K562 (cell line): ENCODE results near the gene RALA. TPM values are rescaled to one million over a fixed set of nuclear protein-coding genes. Genes with fewer than 3 reads are reported as not detected.

Experiments used
- ATAC-seq: fragments of 200-7000 bp; cut with Tn5 transposase; 3 replicates; pipeline ENCODE4 v1.9.1; 2020; ENCODE audit warnings: moderate library complexity
- BruUV-seq: library from RNA; stranded (reverse); fragments of 400-500 nt; replicated peaks from 2 replicates; lab custom pipeline; 2021; lab: Mats Ljungman, UMichigan
- CTCF ChIA-PET: fragments of 300-600 bp; formaldehyde crosslinking; extraction: SDS; loops from one replicate; lab custom pipeline; 2021; ENCODE audit warnings: low intra/inter-chr PET ratio; lab: Yijun Ruan, JAX
- POLR2A ChIA-PET: fragments of 300-600, 350-650 bp; sonication (Branson Sonifier 250); formaldehyde crosslinking; extraction: SDS; loops from one replicate; lab custom pipeline; 2021; ENCODE audit warnings: antibody characterized with exemption, inconsistent platforms; lab: Yijun Ruan, JAX
- DNase-seq, 4 experiments: peaks; one replicate each; pipeline versions ENCODE4 v3.0.0 to v3.0.0-alpha.2; 2011 to 2018; ENCODE audit warnings: low spot score in 3 of 4, mixed read lengths in 3 of 4; ENCODE audit errors: extremely low read depth in 1 of 4
- FAIRE-seq: peaks from 2 replicates; lab custom pipeline; 2011; peaks lifted over from hg19 to GRCh38; lab: Jason Lieb, UNC
- H2AFZ ChIP-seq: 2 replicates; pipeline ENCODE4 v1.6.0; 2011; ENCODE audit warnings: low read depth, low read length, control low read depth, inconsistent platforms
- H3K27ac ChIP-seq: fragments of 200-600 bp; 3 replicates; pipeline ENCODE4 v1.8.0; 2011; ENCODE audit warnings: low read depth, mild to moderate bottlenecking, control low read depth, inconsistent platforms, low read length, moderate library complexity, mixed read lengths; ENCODE audit errors: extremely low read depth
- H3K27me3 ChIP-seq, 2 experiments: fragments of 300-600 bp in 1 of 2; 2 replicates in 1 of 2; 3 replicates in 1 of 2; pipeline versions ENCODE4 v1.6.0 to v1.8.0; 2011; ENCODE audit warnings: inconsistent platforms in 2 of 2, low read length in 2 of 2, mild to moderate bottlenecking in 1 of 2, mixed read lengths in 1 of 2, moderate library complexity in 1 of 2; ENCODE audit not compliant: control insufficient read depth in 2 of 2, insufficient read depth in 2 of 2
- H3K36me3 ChIP-seq: fragments of 300-600 bp; 3 replicates; pipeline ENCODE4 v1.8.0; 2011; ENCODE audit warnings: mild to moderate bottlenecking, low read length, inconsistent platforms; ENCODE audit not compliant: control insufficient read depth, insufficient read depth
- H3K4me1 ChIP-seq, 2 experiments: fragments of 200-600 bp in 1 of 2; replicated peaks in 1 of 2; 2 replicates in 1 of 2; 3 replicates in 1 of 2; pipeline versions ENCODE4 v1.5.1 to v1.8.0; 2011; ENCODE audit warnings: inconsistent platforms in 2 of 2, low read length in 2 of 2, mild to moderate bottlenecking in 1 of 2, mixed read lengths in 1 of 2, moderate library complexity in 1 of 2; ENCODE audit not compliant: control insufficient read depth in 2 of 2, insufficient read depth in 2 of 2
- H3K4me2 ChIP-seq: 2 replicates; pipeline ENCODE4 v1.6.1; 2011; ENCODE audit warnings: low read length, control low read depth, inconsistent platforms, mixed read lengths; ENCODE audit not compliant: insufficient read depth
- H3K4me3 ChIP-seq: fragments of 200-600 bp; sonication (generic), shearing (Covaris generic); 2 replicates; pipeline ENCODE4 v1.5.1; 2016; ENCODE audit warnings: control low read depth, inconsistent platforms
- H3K79me2 ChIP-seq: fragments of 200-600 bp; 3 replicates; pipeline ENCODE4 v1.8.0; 2011; ENCODE audit warnings: low read length, inconsistent platforms; ENCODE audit not compliant: control insufficient read depth, insufficient read depth
- H3K9ac ChIP-seq, 2 experiments: 2 replicates each; pipeline versions ENCODE4 v1.6.0 to v1.6.1; 2011; ENCODE audit warnings: low read depth in 2 of 2, low read length in 2 of 2, control low read depth in 1 of 2, inconsistent platforms in 1 of 2, mild to moderate bottlenecking in 1 of 2, mixed read lengths in 1 of 2; ENCODE audit not compliant: insufficient read depth in 1 of 2
- H3K9me1 ChIP-seq: one replicate; pipeline ENCODE4 v1.6.0; 2011; ENCODE audit warnings: inconsistent platforms, mild to moderate bottlenecking, low read length, moderate library complexity; ENCODE audit not compliant: control insufficient read depth, insufficient read depth
- H3K9me3 ChIP-seq: replicated peaks from 2 replicates; pipeline ENCODE4 v1.5.1; 2011; ENCODE audit warnings: low read depth, low read length, inconsistent platforms; ENCODE audit not compliant: control insufficient read depth, insufficient read depth
- H4K20me1 ChIP-seq: replicated peaks from 2 replicates; pipeline ENCODE4 v1.6.1; 2011; ENCODE audit warnings: low read length, inconsistent platforms, mixed read lengths; ENCODE audit not compliant: control insufficient read depth, insufficient read depth
- CBX2 ChIP-seq: fragments of 200-600 bp; sonication (generic); IDR thresholded peaks from one replicate; pipeline ENCODE4 v1.6.1; 2012; ENCODE audit warnings: mild to moderate bottlenecking, low read length, inconsistent platforms; ENCODE audit not compliant: insufficient read depth, poor library complexity, severe bottlenecking
- CHD2 ChIP-seq: IDR thresholded peaks from 2 replicates; pipeline ENCODE4 v1.6.1; 2011; ENCODE audit warnings: low read depth, low read length
- ZNF146 ChIP-seq: IDR thresholded peaks from one replicate; pipeline ENCODE4 v1.6.1; 2018; ENCODE audit warnings: missing compliant biosample characterization; ENCODE audit not compliant: unreplicated experiment
- ZNF57 ChIP-seq: fragments of 450-650 bp; formaldehyde crosslinking; IDR thresholded peaks from 2 replicates; pipeline ENCODE4 v1.4.0; 2020; ENCODE audit warnings: mild to moderate bottlenecking, moderate library complexity
- WGBS: fragments of 100-300 bp; shearing (Covaris generic); methylation state at CpG from one replicate; pipeline ENCODE4 v1.1.6; 2016; ENCODE audit warnings: low coverage, mixed read lengths; ENCODE audit not compliant: insufficient coverage; ENCODE audit errors: missing lambda C conversion rate; 5-methylcytosine and 5-hydroxymethylcytosine counted together
- in situ Hi-C: fragments of 300-500 bp; cut with MboI; formaldehyde crosslinking; loops from 4 replicates; pipeline ENCODE4 v1.15.0; 2018; ENCODE audit warnings: inconsistent platforms, mixed read lengths
- intact Hi-C: fragments of 100-400 bp; cut with micrococcal nuclease; formaldehyde crosslinking; loops from 2 replicates; pipeline ENCODE4 v1.14.2; 2022
- polyA plus RNA-seq, 8 experiments: library from polyadenylated mRNA; depleted of rRNA in 4 of 8; stranded (reverse) in 5 of 8; unstranded in 3 of 8; fragments of >200 nt; fragmentation: Nextera tagmentation in 2 of 8; fragmentation: Illumina TruSeq in 1 of 8; extraction: Ambion mirVana in 2 of 8; extraction: Trizol in 1 of 8; gene quantifications; 2 replicates each; pipeline versions ENCODE4 v1.2.1 to v1.2.3, GENCODE V29; 2011 to 2014; ENCODE audit warnings: inconsistent platforms in 1 of 8, missing spikeins in 1 of 8
- total RNA-seq, 7 experiments: library from RNA; depleted of rRNA in 6 of 7; stranded (reverse); fragments of >200 nt in 6 of 7; fragmentation: Illumina TruSeq in 2 of 7; extraction: Trizol in 2 of 7; gene quantifications; 2 replicates each; pipeline versions ENCODE4 v1.2.1 to v1.2.3, GENCODE V29; 2011 to 2021; ENCODE audit warnings: low replicate concordance in 1 of 7
- TF ChIP-seq, protein P1 (sequence below): fragments of 450-650 bp; formaldehyde crosslinking; IDR thresholded peaks from 2 replicates; pipeline ENCODE4 v1.4.0; 2020; ENCODE audit warnings: mild to moderate bottlenecking, moderate library complexity
- TF ChIP-seq, protein P2 (sequence below), 2 experiments: fragments of 450-650 bp; IDR thresholded peaks; 2 replicates each; pipeline ENCODE4 v1.6.1; 2018; ENCODE audit warnings: mild to moderate bottlenecking in 2 of 2, low read depth in 1 of 2; ENCODE audit not compliant: partially characterized antibody in 2 of 2

Gene RALA
- total and polyA plus RNA-seq, 9 of the 15 experiments (the other 6 are each of a cell fraction or from before 2014, with no cell fraction given), result 7.2 to 28.0 (median 25.7) TPM

DNA sequence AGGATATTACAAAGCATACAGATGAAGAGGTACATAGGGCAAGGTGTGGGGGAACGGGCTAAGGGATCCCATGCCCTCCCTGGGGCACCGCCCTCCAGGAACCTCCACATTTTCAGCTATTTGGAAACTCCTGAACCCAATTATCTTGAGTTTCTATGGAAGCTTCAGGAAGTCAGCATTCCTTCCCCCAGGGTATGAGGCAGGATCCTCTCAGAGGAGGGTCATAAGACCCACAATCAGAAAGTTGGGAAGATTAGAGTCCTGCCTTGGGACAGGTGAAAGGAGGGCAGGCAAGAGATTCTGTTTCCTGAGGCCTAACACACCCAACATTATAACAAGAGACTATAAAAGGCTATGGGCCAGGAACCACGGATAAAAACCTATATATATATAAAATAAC is 98.0 kb downstream of the RALA start:
- WGBS, result 16% methylated on average over 3 of the region's 3 CpGs
- peaks cover 5% of the 10 kb centered on the region; the same call in 1 of the 2 replicates for H3K9me3 ChIP-seq
- ChIA-PET POLR2A (interaction anchor here (0.8 to 2.1 kb wide), 11 partner anchors 8 to 141 kb away, joined by 3 to 14 read pairs (median 4); no protein-coding TSS in a partner anchor), CTCF (no interaction called here)
- intact Hi-C loops, result no loop called here
- H3K36me3 ChIP-seq, result no peaks in the 10 kb centered on the region
- H3K9ac ChIP-seq, result peak overlapping the region; percentile 79 to 88; a peak in 3 of 4 replicates
- peak overlapping the region; percentile 52 for H3K4me3 ChIP-seq
- H3K27me3 ChIP-seq, result no peaks in the 10 kb centered on the region; a peak in 1 of 5 replicates
- TF ChIP-seq ZNF146 (CRISPR knock-in tag) (no peak), CHD2 (0 out of 2 replicates have a peak, but pooled peaks have one; percentile 7)
- no TSS peak for BruUV-seq
- peaks cover 18% of the 10 kb centered on the region for H3K79me2 ChIP-seq
- H3K4me2 ChIP-seq, result peak overlapping the region; percentile 87
- H4K20me1 ChIP-seq, result no peaks in the 10 kb centered on the region
- DNase-seq (peak in 1 of 4 experiments; percentile 16), FAIRE-seq (no peak), ATAC-seq (peak; percentile 48)
- peak overlapping the region; percentile 79 for H2AFZ ChIP-seq
- no peaks in the 10 kb centered on the region for H3K9me1 ChIP-seq
- H3K4me1 ChIP-seq, result peaks cover 0 to 12% of the 10 kb centered on the region in 2 experiments; a peak in 3 of 5 replicates
- peak overlapping the region; percentile 67 for H3K27ac ChIP-seq
- in situ Hi-C loops, result no loop called here

DNA sequence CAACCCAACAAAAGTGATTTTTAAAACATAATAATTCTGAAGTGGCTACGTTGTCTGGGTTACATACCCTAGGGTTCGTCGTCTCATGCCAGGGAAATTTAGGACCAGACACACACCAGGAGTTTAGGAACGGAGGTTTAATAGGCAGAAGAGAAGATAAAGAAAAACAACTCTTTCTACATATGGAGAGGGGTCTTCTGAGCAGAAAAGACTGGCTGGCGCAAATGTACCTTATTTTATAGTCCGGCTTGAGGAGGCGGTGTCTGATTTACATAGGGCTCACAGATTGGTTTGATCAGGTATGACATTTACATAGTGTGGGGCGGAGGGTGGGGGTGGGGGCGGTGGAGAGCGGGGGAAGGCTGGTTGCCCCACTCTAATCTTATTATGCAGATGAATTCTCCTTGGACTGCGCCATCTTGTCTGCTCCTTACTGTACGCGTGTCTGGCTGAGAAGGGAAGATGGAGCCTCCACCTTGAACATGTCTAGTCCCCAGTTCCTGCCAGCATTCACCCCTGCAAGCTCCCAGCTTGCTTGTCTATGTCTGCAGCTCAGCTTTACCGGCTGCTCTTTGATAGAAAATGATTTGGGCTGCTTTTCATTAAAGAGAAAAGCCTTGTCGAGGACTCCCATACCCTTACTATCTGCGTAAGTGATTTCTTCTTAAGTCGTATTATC is 98.7 kb downstream of the RALA start:
- Histone ChIP-seq H3K9me1 (no peaks in the 10 kb centered on the region), H3K9me3 (no peaks in the 10 kb centered on the region), H3K36me3 (no peaks in the 10 kb centered on the region), H3K79me2 (peaks cover 18% of the 10 kb centered on the region), H3K9ac (peak overlapping the region; percentile 20 to 79), H3K4me3 (peak overlapping the region; percentile 52), H2AFZ (peak overlapping the region; percentile 93), H3K27me3 (no peaks in the 10 kb centered on the region; a peak in 1 of 5 replicates), H3K4me2 (peak overlapping the region; percentile 87), H3K27ac (peak overlapping the region; percentile 87), H4K20me1 (no peaks in the 10 kb centered on the region), H3K4me1 (peaks cover 0 to 12% of the 10 kb centered on the region in 2 experiments; a peak in 3 of 5 replicates)
- POLR2A ChIA-PET, result interaction anchor here (0.6 to 2.1 kb wide), 7 partner anchors 10 to 142 kb away, joined by 3 to 14 read pairs (median 4); no protein-coding TSS in a partner anchor
- CTCF ChIA-PET, result no interaction called here
- no TSS peak for BruUV-seq
- DNase-seq, result peak; percentile 64 to 91 (median 78)
- in situ Hi-C loops, result no loop called here
- 17% methylated on average over 17 of the region's 17 CpGs for WGBS
- intact Hi-C loops, result no loop called here
- FAIRE-seq, result peak; percentile 72
- ATAC-seq, result peak; percentile 93
- TF ChIP-seq, protein P1, sequence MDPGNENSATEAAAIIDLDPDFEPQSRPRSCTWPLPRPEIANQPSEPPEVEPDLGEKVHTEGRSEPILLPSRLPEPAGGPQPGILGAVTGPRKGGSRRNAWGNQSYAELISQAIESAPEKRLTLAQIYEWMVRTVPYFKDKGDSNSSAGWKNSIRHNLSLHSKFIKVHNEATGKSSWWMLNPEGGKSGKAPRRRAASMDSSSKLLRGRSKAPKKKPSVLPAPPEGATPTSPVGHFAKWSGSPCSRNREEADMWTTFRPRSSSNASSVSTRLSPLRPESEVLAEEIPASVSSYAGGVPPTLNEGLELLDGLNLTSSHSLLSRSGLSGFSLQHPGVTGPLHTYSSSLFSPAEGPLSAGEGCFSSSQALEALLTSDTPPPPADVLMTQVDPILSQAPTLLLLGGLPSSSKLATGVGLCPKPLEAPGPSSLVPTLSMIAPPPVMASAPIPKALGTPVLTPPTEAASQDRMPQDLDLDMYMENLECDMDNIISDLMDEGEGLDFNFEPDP (CRISPR knock-in tag), result no peak
- no peak for TF ChIP-seq ZNF57 (CRISPR knock-in tag)
- TF ChIP-seq CBX2, result no peak
- TF ChIP-seq, protein P2, sequence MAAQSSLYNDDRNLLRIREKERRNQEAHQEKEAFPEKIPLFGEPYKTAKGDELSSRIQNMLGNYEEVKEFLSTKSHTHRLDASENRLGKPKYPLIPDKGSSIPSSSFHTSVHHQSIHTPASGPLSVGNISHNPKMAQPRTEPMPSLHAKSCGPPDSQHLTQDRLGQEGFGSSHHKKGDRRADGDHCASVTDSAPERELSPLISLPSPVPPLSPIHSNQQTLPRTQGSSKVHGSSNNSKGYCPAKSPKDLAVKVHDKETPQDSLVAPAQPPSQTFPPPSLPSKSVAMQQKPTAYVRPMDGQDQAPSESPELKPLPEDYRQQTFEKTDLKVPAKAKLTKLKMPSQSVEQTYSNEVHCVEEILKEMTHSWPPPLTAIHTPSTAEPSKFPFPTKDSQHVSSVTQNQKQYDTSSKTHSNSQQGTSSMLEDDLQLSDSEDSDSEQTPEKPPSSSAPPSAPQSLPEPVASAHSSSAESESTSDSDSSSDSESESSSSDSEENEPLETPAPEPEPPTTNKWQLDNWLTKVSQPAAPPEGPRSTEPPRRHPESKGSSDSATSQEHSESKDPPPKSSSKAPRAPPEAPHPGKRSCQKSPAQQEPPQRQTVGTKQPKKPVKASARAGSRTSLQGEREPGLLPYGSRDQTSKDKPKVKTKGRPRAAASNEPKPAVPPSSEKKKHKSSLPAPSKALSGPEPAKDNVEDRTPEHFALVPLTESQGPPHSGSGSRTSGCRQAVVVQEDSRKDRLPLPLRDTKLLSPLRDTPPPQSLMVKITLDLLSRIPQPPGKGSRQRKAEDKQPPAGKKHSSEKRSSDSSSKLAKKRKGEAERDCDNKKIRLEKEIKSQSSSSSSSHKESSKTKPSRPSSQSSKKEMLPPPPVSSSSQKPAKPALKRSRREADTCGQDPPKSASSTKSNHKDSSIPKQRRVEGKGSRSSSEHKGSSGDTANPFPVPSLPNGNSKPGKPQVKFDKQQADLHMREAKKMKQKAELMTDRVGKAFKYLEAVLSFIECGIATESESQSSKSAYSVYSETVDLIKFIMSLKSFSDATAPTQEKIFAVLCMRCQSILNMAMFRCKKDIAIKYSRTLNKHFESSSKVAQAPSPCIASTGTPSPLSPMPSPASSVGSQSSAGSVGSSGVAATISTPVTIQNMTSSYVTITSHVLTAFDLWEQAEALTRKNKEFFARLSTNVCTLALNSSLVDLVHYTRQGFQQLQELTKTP (IDR thresholded peaks at IDR 0.05; ENCODE audit: low read depth in 1 of 2, partially characterized antibody in 2 of 2), result no peak
